GM12801 (cell line): ENCODE results near the gene MUC5AC.

Experiments
- CTCF ChIP-seq: IDR thresholded peaks from one replicate; pipeline ENCODE4 v1.5.1; 2011; ENCODE audit warnings: control low read depth; ENCODE audit not compliant: insufficient read length; ENCODE audit errors: extremely low read depth

MUC5AC gene

GRCh38 chr11:1220941-1221721, 63.4 kb downstream of the MUC5AC start:
- TF ChIP-seq CTCF = no peak

- TF ChIP-seq CTCF = no peak
These were observed 64.1 kb downstream of the MUC5AC start for GRCh38 chr11:1221848-1222311.

- TF ChIP-seq CTCF = no peak
These were observed 65.0 kb downstream of the MUC5AC start, which contains the start of gene MUC5B for GRCh38 chr11:1222491-1223345. Gene MUC5B, plus strand, starts transcription at chr11:1223066. Its CDS starts 58 bp downstream, at chr11:1223124.

GRCh38 chr11:1223346-1224110, 65.8 kb downstream of the MUC5AC start:
- no peak for TF ChIP-seq CTCF

- TF ChIP-seq CTCF = no peak
These were observed 66.3 kb downstream of the MUC5AC start for GRCh38 chr11:1224111-1224490.

- TF ChIP-seq CTCF = no peak
These were observed 67.0 kb downstream of the MUC5AC start for GRCh38 chr11:1224491-1225385.
